Measurements from ENCODE around the gene IFT81.

GRCh38 chr12:110091136-110091711 lies 32.9 kb upstream of the IFT81 start:
- no peak for TF ChIP-seq NFE2L1 (CRISPR knock-in tag; IDR thresholded peaks at IDR 0.05)
- TF ChIP-seq CTCF (IDR thresholded peaks at IDR 0.05): no peak
- TF ChIP-seq TEAD1 (CRISPR knock-in tag; IDR thresholded peaks at IDR 0.05): no peak
